ENCODE data around the gene NKX2-8. TPM values are rescaled to one million over a fixed set of nuclear protein-coding genes. Genes with fewer than 3 reads are reported as not detected.

Gene NKX2-8
- total and polyA plus RNA-seq, 10 donors, result not detected

DNA sequence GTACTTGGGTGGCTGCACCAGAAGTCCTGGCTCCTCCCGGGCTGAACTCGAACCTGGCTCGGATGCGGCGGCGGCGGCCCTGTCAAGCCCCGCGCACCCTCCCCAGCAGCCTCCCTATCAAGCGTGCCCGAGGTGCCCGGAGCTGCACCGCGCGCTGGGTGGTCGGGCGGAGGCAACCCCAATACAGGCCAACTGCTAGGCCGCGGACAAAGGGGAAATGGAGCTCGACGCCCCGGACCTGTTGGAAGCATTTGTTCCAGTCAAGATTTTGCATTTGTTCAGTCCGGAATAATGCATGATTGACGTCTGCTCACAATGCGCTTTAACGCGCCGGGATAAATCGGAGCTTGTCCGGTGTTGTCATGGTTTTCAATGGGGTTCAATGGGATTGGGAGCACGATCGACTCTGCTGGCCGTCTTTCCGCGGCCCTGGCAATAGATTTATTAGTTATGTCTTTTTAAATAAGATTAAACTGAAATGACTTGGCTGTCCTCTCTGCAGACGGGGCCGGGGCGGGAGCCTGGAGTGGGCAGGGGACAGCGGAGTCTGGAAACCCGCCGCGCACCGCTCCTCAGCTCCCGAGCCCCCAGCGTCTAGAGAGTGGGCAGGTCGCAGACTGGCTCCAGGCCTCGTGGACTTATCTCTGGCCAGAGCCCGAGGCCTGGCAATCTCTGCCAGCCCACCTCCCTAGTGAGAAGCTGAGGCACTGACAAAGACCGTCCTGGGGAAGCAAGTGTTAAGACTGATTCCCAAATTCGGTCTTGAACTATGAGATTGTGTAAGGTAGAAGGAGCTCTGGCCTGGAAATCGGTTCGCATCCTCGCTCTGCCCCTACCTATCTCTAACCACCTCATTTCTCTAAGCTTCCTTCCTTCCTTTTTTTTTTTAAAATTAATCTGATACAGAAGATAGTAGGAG is 1.7 kb upstream of the NKX2-8 start:
- Histone ChIP-seq H3K4me1 (peaks cover 11 to 33% (median 21%) of the 10 kb centered on the region in 6 donors), H3K4me3 (peak overlapping the region in 1 of 8 donors; percentile 4), H3K27me3 (replicated peaks in 1 of 7) (peaks cover 3 to 98% (median 75%) of the 10 kb centered on the region in 7 donors), H3K36me3 (no peaks in the 10 kb centered on the region), H3K9me3 (no peaks in the 10 kb centered on the region), H3K27ac (no peak overlapping the region)
- TF ChIP-seq CTCF (IDR thresholded peaks at IDR 0.05 in 8 of 11, conservative IDR thresholded peaks at IDR 0.05 in 3 of 11) (no peak), POLR2AphosphoS5 (IDR thresholded peaks at IDR 0.05) (no peak)
- no peak for DNase-seq
- WGBS, 5 donors, result 10 to 26% (median 14%) methylated on average over 41 to 53 of the region's 53 CpGs
- intact Hi-C loops (cut with DNase I; ENCODE audit: low total_unique reads), result no loop called here

DNA sequence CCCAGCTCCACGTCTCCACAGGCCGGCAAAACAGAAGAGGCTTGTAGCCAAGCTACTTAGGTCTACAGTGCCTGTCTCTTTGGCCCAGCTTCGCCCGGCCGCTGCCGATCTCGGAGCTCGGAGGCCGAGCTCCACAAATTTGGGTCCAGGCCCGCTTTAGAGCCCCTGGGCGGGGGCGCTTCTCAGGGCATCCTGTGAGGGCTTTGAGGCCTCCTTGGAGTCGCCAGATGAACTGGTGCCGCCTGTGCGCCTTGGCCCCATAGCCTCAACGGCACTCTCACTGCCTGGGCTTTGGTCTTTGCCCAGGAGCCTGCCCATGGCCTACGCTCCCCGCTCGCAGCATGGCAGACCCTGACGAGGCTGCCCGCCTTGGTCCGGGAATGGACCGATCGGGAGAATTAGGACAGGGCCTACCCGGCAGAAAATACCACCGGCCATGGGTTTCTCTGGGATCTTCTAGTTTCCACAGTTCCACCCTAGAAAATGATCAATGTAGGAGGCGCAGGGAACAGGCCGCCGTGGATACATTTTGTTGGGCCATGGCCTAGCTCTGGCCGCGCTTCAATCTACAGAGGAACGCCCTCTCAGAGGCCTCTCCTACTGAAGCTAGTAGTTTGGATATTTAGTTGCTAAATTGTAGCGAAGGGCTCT is 953 bp upstream of the NKX2-8 start:
- Histone ChIP-seq H3K27me3 (replicated peaks in 1 of 7) (peaks cover 3 to 98% (median 81%) of the 10 kb centered on the region in 7 donors), H3K36me3 (no peaks in the 10 kb centered on the region), H3K27ac (no peak overlapping the region), H3K4me1 (peaks cover 11 to 33% (median 21%) of the 10 kb centered on the region in 6 donors), H3K4me3 (peak overlapping the region in 1 of 8 donors; percentile 4), H3K9me3 (no peaks in the 10 kb centered on the region)
- WGBS, 5 donors, result 10 to 15% (median 11%) methylated on average over 18 to 33 of the region's 33 CpGs
- DNase-seq, result no peak
- intact Hi-C loops (cut with DNase I; ENCODE audit: low total_unique reads), result no loop called here
- TF ChIP-seq CTCF (IDR thresholded peaks at IDR 0.05 in 8 of 11, conservative IDR thresholded peaks at IDR 0.05 in 3 of 11) (no peak), POLR2A (IDR thresholded peaks at IDR 0.05) (no peak), POLR2AphosphoS5 (IDR thresholded peaks at IDR 0.05) (no peak)

DNA sequence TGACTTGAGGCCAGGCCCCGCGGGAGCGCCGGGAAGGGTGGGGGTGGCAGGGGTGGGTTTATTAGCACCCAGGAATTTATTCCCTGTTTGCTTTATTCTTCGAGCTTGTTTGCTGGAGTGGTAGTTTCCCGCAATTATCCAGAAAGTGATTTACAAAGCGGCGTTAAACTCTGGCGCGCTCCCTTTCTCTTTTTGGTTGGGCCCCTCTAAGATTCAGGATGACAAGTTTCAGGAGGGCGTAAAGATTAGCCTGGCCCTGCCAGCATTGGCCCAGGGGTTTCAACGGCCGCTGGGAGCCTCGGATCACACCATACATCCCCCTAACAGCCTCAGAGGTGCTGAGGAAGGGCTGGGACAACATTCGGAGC is 444 bp upstream of the NKX2-8 start:
- intact Hi-C loops (cut with DNase I; ENCODE audit: low total_unique reads), result no loop called here
- peaks cover 3 to 98% (median 79%) of the 10 kb centered on the region in 7 donors for H3K27me3 ChIP-seq (replicated peaks in 1 of 7)

More for the DNA sequence above, 444 bp upstream of the NKX2-8 start:
- H3K9me3 ChIP-seq, result no peaks in the 10 kb centered on the region
- DNase-seq, result no peak
- peak overlapping the region in 2 of 8 donors; percentile 33 to 63 for H3K4me3 ChIP-seq
- H3K27ac ChIP-seq, result no peak overlapping the region
- no peaks in the 10 kb centered on the region for H3K36me3 ChIP-seq
- WGBS, 5 donors, result 3 to 14% (median 6%) methylated on average over 9 to 15 of the region's 15 CpGs
- TF ChIP-seq POLR2AphosphoS5 (IDR thresholded peaks at IDR 0.05) (no peak), POLR2A (IDR thresholded peaks at IDR 0.05) (no peak), CTCF (IDR thresholded peaks at IDR 0.05 in 8 of 11, conservative IDR thresholded peaks at IDR 0.05 in 3 of 11) (no peak)
- H3K4me1 ChIP-seq, result peaks cover 11 to 33% (median 21%) of the 10 kb centered on the region in 6 donors

Data from spleen (tissue), 11 donors.